ENCODE measurements around the gene SHH. TPM values are rescaled to one million over a fixed set of nuclear protein-coding genes. Genes with fewer than 3 reads are reported as not detected.

Gene SHH
- total RNA-seq, 3 donors from 2014 or later (not counting 1 experiment from before 2014, with no cell fraction given) = not detected

- H3K27me3 ChIP-seq (ENCODE audit: control insufficient read depth, insufficient read depth, low read length) = no peaks in the 10 kb centered on the region
- WGBS (ENCODE audit: insufficient coverage) = 74% methylated on average over 5 of the region's 5 CpGs
Observed at GRCh38 chr7:155850001-155850436, 37.8 kb upstream of the SHH start.

DNA sequence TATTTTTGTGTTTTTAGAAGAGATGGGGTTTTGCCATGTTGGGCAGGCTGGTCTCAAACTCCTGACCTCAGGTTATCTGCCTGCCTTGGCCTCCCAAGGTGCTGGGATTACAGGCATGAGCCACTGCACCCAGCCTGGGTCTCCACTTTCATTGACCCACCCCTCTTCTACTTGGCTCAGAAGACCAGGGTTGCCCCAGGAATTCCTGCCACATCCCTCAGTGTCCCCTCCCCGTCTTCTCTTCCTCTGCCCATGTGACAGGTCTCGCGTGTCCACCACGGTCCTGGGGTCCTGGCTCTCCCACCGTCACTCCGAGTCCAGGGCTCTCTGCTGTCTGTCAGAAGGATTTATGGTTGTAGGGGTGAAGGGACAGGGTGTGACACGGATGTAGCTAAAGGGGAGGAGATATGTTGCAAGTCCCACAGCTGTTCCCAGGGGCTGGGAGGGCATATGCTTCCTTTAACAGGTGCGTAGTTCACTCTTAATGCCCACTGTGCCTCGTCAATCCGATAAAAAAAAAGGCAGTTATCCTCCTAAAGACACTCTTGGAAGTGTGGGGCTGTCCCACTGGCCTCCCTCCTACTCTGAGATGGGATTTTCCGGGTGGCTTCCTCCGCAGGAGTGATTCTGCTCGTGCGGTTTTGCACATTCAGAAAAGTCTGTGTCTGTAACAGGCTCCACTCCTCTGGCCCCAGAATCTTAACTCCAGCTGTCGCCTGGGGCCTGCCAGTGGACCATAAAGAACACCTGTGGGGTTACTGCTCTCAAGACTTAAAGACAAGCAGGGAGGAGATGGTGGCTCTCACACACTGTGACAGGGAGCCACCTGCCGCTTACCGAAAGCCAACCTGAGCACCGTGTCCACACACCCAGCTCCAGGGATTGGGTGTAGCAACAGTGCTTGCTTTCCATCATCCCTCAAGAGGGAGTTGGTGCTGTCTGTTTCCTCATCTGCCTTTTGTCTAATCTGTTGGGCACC lies 36.7 kb upstream of the SHH start:
- TF ChIP-seq, protein P1, sequence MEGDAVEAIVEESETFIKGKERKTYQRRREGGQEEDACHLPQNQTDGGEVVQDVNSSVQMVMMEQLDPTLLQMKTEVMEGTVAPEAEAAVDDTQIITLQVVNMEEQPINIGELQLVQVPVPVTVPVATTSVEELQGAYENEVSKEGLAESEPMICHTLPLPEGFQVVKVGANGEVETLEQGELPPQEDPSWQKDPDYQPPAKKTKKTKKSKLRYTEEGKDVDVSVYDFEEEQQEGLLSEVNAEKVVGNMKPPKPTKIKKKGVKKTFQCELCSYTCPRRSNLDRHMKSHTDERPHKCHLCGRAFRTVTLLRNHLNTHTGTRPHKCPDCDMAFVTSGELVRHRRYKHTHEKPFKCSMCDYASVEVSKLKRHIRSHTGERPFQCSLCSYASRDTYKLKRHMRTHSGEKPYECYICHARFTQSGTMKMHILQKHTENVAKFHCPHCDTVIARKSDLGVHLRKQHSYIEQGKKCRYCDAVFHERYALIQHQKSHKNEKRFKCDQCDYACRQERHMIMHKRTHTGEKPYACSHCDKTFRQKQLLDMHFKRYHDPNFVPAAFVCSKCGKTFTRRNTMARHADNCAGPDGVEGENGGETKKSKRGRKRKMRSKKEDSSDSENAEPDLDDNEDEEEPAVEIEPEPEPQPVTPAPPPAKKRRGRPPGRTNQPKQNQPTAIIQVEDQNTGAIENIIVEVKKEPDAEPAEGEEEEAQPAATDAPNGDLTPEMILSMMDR (IDR thresholded peaks at IDR 0.05) = no peak
- H3K4me3 Mint-ChIP-seq = no peak overlapping the region
- no peak overlapping the region for H3K4me3 ChIP-seq (ENCODE audit: low read length)
- DNase-seq (no peak), ATAC-seq (no peak)
- no peaks in the 10 kb centered on the region for H3K36me3 ChIP-seq (ENCODE audit: control insufficient read depth, insufficient read depth, low read length)
- H3K27ac Mint-ChIP-seq = no peak overlapping the region
- H3K27me3 ChIP-seq (ENCODE audit: control insufficient read depth, insufficient read depth, low read length) = no peaks in the 10 kb centered on the region
- no peaks in the 10 kb centered on the region for H3K4me1 ChIP-seq (ENCODE audit: control insufficient read depth, insufficient read depth, low read length)
- 76% methylated on average over 18 of the region's 18 CpGs for WGBS (ENCODE audit: insufficient coverage)
- peaks cover 3 to 10% of the 10 kb centered on the region in 2 donors for H3K27me3 Mint-ChIP-seq (ENCODE audit: low read depth in 2 of 2)
- H3K9me3 Mint-ChIP-seq = no peaks in the 10 kb centered on the region
- intact Hi-C loops (cut with micrococcal nuclease) = no loop called here
- no peaks in the 10 kb centered on the region for H3K36me3 Mint-ChIP-seq
- H3K9me3 ChIP-seq (ENCODE audit: control insufficient read depth, insufficient read depth, low read length) = no peaks in the 10 kb centered on the region
- no peak overlapping the region for H3K27ac ChIP-seq (ENCODE audit: low read length)
- no peaks in the 10 kb centered on the region for H3K4me1 Mint-ChIP-seq

More at GRCh38 chr7:155850001-155850436, 37.8 kb upstream of the SHH start:
- DNase-seq (no peak), ATAC-seq (no peak)
- intact Hi-C loops (cut with micrococcal nuclease) = no loop called here
- TF ChIP-seq, protein P1 (IDR thresholded peaks at IDR 0.05) = no peak
- H3K4me3 Mint-ChIP-seq = no peak overlapping the region
- Histone ChIP-seq H3K36me3 (ENCODE audit: control insufficient read depth, insufficient read depth, low read length) (no peaks in the 10 kb centered on the region), H3K4me3 (ENCODE audit: low read length) (no peak overlapping the region), H3K9me3 (ENCODE audit: control insufficient read depth, insufficient read depth, low read length) (no peaks in the 10 kb centered on the region), H3K27ac (ENCODE audit: low read length) (no peak overlapping the region), H3K4me1 (ENCODE audit: control insufficient read depth, insufficient read depth, low read length) (no peaks in the 10 kb centered on the region)
- H3K36me3 Mint-ChIP-seq = no peaks in the 10 kb centered on the region
- no peaks in the 10 kb centered on the region for H3K4me1 Mint-ChIP-seq
- no peaks in the 10 kb centered on the region for H3K9me3 Mint-ChIP-seq
- H3K27me3 Mint-ChIP-seq (ENCODE audit: low read depth in 2 of 2) = peaks cover 3 to 10% of the 10 kb centered on the region in 2 donors
- no peak overlapping the region for H3K27ac Mint-ChIP-seq

DNA sequence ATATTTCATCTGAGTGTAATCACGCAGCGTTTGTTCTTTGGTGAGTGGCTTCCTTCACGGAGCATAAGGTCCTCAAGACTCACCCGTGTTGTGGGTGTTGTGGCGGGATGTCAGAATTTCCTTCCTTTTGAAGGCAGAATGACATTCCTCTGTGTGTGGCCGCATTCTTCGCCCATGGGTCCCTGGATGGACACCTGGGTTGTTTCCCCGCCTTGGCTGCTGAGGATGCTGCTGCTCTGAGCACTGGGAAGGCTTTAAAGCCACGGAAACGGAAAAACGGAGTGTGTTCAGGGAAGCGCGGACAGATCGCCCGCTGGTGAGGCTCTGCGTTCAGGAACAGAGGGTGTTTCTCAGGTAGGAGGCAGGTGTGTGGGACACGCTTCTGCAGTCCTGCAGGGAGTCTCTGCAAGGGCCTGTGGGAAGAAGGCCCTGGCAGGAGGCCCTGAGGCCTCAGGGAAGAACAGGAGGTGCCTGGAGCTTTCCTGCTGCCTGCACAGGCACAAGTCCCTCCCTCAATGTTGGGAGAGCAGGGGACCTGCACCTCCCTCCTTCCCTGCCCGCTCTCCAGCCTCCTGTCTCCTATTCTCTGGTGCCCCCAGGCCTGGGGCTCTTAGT lies 35.7 kb upstream of the SHH start:
- Mint-ChIP-seq H3K27me3 (ENCODE audit: low read depth in 2 of 2) (peaks cover 0 to 6% of the 10 kb centered on the region in 2 donors), H3K4me3 (no peak overlapping the region), H3K27ac (no peak overlapping the region), H3K36me3 (no peaks in the 10 kb centered on the region), H3K9me3 (no peaks in the 10 kb centered on the region), H3K4me1 (no peaks in the 10 kb centered on the region)
- H3K27ac ChIP-seq (ENCODE audit: low read length) = no peak overlapping the region
- H3K9me3 ChIP-seq (ENCODE audit: control insufficient read depth, insufficient read depth, low read length) = no peaks in the 10 kb centered on the region
- H3K36me3 ChIP-seq (ENCODE audit: control insufficient read depth, insufficient read depth, low read length) = no peaks in the 10 kb centered on the region
- no peak for ATAC-seq
- H3K27me3 ChIP-seq (ENCODE audit: control insufficient read depth, insufficient read depth, low read length) = no peaks in the 10 kb centered on the region
- no peaks in the 10 kb centered on the region for H3K4me1 ChIP-seq (ENCODE audit: control insufficient read depth, insufficient read depth, low read length)
- no peak for DNase-seq
- TF ChIP-seq, protein P1 (IDR thresholded peaks at IDR 0.05) = no peak
- intact Hi-C loops (cut with micrococcal nuclease) = no loop called here
- no peak overlapping the region for H3K4me3 ChIP-seq (ENCODE audit: low read length)
- 66% methylated on average over 18 of the region's 18 CpGs for WGBS (ENCODE audit: insufficient coverage)

Measured in natural killer cell (primary cell).